ENCODE results near the gene TENM3.

DNA sequence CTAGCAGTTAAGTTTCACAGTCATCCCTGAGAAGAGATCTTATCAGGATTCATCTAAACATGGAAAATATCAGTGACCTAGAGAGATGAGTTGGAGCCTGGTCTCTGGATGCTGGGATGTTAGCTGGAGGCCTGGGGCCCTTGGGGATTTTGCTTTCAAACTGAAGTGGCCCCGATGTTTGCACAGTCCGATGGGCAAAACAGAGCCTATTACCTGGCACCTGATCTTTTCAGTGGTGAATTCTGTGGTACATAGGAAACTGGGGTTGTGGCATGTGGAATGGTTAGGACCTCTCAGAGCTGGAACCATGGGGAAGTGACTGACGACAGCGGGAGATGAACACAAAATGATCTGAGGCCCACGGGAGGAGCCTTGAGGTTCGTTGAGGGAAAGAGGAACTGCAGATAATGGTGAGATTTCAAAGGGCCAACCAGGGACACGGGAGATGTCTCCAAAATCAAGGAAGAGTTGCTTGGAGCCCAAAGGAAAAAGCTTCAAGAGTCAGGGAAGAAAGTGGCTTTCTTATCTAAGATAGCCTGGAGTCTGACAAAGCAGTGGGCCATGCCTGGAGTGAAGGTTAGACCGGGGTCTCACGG lies 17.8 kb upstream of the TENM3 start:
- TF ChIP-seq CTCF (conservative IDR thresholded peaks at IDR 0.05), result no peak
- TF ChIP-seq EZH2 (IDR thresholded peaks at IDR 0.05; ENCODE audit: low read depth), result no peak
